GM04503 (cell line): Measurements from ENCODE around the gene SIAH3.
"Not testable (repeated sequence)": the region's sequence is repeated elsewhere in the genome, so short reads cannot be mapped to it uniquely, and the experiment has no call there.

Experiments used
- DNase-seq: peaks from one replicate; pipeline ENCODE4 v3.0.0-alpha.2; 2012; ENCODE audit warnings: low read depth

Gene SIAH3

DNA sequence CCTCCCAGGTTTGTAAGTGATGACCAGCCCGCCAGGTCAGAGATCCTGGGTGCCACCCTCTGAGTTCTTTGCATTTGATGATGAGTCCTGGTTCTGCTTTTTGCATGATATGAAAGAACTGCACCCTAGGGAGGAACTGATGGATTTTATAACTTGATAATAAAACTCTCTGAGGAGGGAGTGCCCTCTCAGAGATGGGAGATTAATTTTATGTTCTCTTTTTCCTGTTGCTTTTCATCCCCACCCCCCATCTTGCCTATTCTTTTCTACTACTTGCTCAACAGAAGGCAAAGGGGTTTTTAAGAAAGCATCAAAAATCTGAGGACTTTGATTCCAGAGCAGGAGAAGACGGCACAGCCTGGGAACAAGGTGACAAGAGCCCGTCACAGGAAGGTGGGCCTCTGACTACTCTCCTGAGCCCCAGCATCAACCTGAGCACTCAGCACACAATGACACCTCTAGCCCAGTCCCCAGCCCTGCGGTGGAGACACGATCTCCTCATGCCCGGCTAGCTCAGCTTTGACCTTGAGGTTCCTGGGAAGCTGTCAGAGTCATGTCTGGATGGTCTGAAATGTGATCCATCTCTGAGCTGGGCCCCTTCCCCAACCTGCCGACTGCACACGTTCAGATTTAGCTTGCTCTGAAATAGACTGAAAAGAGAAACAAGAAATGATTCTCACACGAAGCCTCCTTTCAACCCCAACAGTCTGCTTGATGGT lies 69.1 kb downstream of the SIAH3 start:
- DNase-seq, result no peak

DNA sequence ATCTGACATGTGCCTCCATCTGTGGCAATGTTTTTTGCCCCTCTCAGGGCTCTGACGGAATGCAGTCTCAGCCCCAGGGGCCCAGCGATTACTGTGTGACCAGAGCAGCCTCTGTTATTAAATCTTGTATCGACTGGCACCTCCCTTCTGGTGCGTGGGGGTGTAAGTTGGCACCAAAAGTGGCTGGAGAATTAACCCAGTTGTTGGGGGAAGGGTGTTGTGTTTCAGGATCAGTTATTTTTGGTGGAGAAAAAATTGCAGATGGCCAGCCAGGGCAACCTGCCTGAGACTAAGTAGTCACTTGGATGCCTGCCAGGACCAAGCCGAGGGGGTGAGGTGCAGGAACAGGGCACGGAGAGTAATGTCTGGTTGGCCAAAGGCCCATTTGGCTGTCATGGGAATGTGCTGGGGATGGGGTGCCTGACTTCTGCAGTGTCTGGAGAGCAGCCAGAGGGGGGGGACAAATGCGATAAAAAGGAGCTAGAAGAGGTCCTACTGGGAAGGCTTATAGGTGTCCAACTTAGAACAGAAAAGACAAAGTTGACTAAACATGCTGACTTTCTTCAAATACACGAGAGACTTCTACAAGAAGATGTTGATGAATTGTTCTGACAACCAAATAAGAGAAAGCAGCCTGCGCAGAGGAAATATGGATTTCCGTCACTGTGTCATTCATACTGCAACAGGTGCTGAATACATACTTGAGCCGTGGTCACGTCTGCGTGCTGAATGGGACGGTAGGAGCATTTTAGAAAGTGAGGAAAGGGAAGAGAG lies 69.8 kb downstream of the SIAH3 start:
- DNase-seq, result no peak

DNA sequence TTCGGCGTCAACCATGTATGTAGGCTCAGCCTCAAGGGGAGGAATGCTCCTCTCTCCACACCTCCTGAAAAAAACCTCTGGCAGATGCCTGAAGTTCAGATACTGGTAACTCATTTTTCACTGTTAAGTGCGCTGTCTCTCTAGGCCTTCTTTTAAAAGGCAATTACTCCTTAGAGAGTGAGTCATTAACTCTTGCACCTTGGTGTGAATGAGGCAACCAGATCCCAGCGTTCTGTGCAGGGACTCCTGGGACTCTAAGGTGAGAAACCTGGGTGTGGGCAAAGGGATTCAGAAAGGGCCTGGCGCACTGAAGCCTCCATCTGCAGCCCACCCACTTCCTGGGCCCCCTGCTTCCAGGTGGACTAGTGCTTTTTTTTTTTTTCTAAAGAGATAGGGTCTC lies 71.7 kb downstream of the SIAH3 start:
- no peak for DNase-seq

DNA sequence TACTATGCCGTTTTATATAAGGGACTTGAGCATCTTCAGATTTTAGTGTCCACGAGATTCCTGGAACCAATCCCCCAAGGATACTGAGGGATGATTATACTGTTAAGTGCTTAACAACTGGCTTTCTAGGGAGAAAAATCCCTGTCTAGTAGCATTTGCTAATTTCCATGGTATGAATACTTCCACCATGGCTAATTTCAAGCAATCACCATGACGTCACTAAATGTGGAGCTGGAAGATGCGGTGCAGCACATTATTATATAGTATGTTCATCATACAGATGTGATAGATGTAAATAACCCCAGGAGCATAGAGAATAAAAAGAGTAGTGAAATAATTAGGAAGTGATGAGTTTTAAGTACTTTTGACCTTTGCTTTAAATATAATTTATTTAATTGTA lies 72.7 kb downstream of the SIAH3 start:
- DNase-seq, result no peak

DNA sequence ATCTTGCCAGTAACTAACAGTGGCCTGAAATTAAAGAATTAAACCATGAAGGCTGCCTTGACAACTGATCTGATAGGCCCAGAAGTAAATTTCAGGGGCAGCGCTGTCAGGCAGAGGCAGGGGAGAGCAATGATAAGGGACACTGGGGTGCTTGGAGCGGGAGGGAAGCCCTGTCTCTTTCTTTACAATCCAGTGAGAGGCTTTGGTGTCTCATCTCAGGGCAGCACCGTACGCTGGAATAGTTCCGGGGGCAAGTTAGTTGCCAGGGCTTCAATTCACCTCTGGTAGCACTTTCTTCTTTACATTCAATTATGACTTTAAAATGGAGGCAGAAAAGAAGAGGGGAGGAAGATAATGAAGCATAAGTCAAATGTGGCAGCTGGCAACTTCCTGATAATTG lies 74.8 kb downstream of the SIAH3 start:
- DNase-seq, result no peak

DNA sequence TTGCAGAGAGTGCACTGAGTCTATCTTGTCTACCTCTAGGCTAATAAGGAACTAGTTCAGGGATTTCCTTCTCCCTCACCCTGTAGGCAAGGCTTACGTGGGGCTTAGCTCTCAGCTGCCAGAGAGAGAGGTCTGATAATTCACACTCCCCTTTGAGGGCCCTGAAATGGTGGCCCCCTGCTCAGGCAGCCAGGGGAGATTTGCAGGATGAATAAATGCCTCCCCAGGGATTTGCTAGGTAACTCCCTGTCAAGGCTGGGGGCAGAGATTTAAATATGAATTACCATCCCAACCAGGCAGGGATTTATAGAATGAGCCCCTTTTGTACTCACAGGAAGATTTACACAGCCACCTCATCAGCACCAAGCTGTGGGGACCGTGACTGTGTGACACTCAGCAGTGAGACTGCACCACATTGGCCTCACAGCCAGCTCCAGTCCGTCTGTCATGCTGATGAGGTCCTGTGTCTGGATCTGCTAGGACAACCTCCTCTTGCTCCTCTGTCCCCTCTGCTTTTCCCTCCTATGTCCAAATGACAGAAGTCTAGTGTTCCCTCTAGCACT lies 76.1 kb downstream of the SIAH3 start:
- DNase-seq, result no peak

DNA sequence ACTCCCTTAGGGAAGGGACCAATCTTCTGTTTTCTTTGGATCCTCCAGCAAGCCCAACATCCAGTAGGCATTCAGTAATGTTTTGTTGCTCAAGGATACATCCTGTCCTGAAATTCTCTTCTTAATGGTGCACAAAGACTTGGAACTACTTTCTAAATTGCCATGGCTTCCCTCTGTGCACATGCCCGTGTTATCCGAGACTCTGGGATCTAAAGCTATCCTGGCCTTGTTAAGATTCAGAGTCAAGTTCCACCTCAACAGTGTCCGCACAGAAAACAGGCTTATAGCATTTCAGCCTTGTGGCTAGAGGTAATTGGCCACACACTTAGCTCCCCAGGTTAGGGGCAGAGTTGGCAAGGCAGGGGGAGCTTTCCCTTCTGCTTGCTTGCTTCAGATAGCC lies 77.6 kb downstream of the SIAH3 start:
- DNase-seq, result no peak

DNA sequence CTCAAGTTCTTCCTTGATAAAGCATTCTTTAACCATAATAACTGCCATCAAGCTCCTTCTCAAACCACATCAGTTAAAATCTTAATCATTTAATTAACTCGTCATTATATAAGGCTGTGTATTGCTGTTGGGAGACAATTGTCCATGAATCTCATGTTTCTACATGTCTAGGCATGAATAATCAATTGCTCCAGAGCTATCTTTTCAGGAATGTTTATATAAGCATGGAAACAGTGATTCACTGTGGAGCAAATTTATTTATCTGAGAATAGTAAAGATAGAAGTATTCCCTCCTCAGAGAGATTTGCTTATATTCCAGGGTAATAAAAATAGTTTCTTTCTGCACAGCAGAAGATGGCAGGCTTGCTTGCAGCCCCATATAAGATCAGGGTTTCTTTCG lies 78.3 kb downstream of the SIAH3 start:
- DNase-seq, result no peak

DNA sequence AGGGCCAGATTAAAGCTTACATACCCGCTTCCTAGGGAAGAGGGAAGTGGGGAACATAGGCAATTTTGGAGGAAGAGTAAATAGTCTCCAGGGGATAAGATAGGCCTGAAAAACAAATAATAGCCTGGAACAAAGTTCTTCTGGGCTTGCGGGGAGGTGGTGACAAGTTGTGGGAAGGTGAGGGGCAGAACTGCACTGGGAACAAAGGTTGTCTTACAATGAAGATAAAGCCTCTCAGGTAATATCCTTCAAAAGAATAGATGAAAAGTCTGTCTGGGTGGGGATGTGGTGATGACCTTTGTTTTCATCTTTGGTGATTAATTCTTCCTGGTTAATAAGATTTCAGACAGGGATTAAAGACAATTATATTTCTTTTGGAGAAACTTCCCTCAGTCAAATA lies 80.7 kb downstream of the SIAH3 start:
- DNase-seq, result no peak

DNA sequence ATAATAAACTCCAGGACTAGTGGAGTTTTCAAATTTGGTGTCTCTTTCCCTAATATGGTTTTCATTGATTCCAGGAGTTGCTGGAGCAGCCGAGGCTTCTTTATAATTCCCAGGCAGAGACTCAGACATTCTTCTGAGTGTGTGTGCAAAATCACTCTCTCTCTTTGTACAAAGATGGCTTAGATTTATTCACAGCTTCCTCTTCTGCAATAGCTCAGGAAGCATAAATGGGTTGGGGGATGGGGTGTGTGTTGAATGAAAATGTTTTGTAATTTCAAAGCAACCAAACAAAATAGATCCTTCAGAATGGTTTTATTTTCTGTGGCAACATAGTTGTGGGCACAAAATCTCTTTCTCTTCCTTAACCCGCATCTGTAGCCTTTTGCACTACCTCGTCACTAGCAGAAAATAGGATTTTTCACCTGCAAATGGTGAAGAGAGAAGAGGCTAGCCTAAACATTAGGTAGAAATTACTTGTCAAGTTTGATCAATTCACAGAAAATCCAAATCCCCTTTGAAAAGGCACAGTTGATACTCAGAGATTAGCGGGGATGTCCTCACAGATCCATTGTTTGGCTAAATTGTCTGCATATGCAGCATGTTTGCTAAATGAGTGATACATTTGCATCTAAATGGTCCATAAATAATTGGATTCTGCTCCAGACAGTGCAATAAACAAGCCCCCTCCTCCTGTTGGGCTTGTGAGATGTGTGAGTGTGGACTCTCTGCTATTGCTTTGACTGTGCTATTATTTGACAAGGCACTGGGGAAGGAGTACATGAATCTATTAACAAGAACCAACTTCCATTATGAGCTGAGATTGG lies 82.7 kb downstream of the SIAH3 start:
- no peak for DNase-seq

DNA sequence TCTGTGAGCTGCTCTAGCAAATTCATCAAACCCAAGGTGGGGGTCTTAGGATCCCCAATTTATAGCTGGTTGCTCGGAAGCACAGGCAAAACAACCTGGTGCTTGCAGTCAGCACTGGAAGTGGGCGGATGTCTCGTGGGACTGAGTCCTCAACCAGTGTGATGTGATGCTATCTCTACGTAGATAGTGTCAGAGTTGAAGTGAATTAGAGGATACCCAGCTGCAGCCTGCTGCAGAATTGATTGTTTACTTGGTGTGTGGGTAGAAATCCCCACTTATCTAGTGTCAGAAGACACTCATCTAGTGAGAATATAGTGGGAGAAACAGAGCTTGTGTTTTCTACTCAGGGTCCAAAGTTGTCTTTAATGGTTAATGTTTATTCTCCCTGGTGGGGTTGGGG lies 86.1 kb downstream of the SIAH3 start:
- DNase-seq, result no peak

DNA sequence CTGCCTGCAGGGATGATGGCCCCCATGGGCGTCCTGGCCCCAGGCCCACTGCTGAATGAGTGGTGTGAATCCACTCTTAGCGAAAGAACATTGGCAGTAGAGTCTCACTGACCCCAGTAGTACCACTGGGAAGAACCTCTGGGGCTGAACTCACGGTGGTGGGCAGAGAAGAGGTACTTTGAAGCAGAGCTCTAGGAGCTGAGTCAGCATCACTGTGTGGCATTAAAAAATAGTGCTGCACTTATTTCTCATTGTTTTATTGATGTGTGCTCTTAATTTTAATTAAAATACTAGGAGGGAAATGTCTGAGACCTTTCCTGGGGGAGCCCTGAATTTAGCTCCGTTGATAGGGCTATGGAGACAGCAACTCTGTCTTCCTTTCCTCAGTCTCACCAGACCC lies 88.1 kb downstream of the SIAH3 start:
- DNase-seq, result no peak

DNA sequence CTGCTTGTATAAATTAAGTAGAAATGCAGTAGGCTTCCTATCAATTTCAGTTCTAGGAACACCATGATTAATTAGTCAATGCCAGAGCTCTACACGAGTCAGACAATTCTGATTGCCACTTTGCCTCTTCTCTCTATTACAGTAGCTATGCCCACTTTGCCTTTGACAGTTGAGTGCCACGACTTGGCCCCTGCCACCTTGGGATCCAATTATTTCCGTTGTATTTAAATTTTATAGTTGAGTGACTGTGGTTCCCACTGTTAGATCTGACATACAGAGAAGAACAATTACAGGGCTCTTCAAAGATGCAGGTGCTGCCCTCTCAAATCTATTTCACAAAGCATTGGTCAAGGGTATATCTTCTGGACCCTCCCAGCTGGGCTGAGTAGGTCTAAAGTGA lies 94.0 kb downstream of the SIAH3 start:
- DNase-seq, result not testable (repeated sequence)

DNA sequence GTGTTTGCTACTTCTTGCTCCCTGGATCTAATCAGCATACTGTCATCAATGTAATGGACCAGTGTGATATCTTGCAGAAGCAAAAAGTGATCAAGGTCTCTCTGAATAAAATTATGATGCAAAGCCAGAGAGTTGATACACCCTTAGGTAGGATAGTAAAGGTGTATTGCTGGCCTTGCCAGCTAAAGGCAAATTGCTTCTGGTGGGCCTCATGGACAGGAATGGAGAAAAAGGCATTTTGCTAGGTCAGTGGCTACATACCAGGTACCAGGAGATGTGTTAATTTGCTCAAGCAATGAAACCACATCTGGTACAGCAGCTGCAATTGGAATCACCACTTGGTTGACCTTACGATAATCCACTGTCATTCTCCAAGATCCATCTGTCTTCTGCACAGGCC lies 95.1 kb downstream of the SIAH3 start:
- not testable (repeated sequence) for DNase-seq

DNA sequence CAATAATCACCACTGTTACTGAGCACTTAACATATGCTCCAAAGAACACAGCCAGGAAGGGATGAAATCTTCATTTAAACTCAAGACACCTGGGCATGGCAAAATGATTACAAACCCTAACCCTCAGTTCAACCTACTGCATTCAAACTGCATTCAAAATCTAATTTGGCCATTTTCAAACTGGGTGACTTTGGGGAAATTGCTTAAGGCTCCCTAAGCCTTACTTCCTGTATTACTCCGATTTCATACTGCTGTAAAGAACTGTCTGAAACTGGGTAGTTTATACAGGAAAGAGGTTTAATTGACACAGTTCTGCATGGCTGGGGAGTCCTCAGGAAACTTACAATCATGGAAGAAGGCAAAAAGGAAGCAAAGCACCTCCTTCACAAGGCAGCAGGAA lies 99.0 kb downstream of the SIAH3 start:
- no peak for DNase-seq

DNA sequence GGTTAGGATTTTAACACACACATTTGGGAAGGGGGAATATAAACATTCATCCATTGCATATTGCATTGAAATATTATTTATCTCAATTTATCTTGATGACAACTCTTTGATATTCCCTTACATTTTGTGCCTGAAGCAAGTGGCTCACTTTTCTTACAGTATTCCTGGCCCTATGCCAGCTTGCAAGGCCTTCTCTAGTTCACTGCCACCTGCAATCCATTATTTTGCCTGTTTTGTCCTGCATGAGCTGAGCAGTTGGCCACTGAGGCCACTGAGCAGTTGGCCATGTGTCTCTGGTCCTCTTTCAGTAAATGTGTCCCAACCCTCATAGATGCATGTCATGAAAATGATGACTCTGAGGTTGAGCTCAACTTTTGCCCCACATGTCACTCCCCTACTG lies 99.7 kb downstream of the SIAH3 start:
- no peak for DNase-seq

DNA sequence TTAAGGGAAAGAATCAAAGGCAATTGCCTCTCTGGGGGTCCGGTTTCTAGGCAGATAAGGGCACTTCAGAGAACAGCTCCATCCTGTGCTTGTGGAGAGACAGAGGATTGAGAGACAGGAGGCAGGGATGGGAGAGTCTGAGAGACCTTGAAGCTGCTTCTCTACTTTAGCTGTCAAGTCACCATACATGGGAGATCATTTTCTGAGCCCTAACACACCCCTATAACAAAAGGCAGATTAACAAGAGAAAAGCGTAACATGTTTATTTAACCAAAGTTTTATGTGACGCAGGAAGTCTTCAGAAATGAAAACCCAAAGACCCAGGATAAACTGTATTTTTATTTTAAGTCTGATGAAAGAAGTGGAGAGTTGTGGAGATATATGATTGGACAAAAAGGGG lies 101.0 kb downstream of the SIAH3 start:
- no peak for DNase-seq

DNA sequence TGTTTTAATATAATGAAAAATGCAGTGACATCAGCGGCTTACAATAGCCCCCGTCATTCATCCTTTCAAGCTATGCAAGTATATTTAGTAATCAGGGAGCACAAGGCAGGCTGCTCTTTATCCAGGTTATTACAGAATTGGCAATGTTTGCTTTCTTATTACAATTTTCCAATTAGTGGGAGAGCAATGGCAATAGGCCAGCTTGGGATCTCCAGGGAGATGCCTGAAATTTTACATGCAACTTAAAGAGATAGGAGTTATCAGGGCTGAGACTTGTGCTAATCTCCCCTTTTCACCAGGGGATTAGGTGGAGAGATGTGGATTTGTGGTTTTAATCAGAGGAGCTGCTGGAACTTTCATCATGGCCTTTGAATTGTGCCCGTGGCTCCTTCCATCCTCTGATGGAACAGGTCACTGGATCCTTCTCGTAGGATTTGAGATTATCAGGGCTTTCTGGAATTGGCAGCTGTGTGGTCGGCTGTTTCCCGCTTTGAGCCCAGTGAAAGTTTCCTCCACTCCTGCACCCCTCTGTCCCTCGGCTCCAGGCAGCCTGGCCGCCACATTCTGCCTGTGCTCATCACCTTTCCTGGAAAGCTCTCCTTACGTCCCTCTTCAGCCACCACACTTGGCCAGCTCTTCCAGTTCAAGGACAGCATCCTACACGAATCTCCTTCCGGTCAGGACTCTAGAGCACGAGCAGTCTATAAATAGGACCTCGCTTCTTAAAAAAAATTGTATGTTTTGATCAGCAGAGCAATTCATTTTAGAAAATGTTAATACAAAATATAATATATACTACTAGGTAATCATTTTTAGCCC lies 102.4 kb downstream of the SIAH3 start:
- DNase-seq, result no peak

DNA sequence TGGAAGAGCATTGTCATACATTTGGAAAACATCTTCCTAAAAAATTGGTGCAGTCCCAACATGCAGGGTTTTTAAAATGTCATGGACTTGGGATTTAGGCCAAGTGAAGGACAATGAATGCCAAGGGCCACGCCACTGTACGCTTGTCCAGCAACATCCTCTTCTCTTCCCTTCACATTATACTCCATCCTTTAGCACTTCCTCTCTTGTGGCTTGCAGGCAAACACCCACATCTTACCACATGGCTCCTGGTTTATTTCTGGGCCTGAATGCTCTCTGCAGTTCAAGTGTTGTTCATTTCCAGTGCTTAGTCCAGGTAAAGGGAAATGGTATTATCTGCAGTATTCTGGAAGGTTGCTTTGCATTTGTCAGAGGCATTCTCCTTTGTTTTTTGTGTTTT lies 104.5 kb downstream of the SIAH3 start:
- DNase-seq, result no peak

DNA sequence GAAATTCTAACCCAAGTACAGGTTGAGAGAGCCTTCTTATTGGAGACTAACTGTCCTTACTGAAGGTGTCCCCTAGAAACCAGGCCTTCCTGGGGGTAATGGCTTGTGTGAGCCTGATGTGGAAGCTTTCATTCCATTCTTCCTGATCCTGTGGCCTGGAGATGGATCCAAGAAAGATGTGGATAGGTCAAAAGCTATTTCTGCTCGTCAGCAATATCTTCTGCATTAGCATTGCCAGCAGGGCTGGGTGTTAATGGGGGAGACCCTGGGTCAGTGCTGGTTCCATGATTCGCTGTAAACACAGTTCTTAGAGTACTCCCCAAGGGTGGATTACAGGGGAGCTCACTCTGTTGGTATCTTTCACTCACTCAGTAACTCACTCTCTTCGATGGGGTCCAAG lies 106.6 kb downstream of the SIAH3 start:
- no peak for DNase-seq

DNA sequence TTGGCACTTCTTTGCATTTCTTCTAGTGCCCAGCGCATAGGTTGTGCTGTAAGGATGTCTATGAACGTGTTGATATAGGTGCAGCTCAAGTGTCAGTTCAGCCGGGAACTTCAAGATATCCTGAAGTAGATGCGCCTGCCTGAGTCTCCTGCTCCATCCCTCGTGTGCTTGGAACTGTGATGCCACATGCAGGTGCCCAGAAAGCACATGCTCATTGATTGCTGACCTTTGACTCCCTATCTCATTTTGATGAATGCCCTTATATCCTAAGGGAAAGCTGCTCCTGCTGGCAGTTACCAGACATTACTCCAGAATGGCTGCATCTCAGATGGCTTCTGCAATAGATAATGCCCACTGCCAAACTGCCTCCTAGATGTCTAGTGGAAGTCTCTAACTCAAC lies 108.6 kb downstream of the SIAH3 start:
- no peak for DNase-seq

DNA sequence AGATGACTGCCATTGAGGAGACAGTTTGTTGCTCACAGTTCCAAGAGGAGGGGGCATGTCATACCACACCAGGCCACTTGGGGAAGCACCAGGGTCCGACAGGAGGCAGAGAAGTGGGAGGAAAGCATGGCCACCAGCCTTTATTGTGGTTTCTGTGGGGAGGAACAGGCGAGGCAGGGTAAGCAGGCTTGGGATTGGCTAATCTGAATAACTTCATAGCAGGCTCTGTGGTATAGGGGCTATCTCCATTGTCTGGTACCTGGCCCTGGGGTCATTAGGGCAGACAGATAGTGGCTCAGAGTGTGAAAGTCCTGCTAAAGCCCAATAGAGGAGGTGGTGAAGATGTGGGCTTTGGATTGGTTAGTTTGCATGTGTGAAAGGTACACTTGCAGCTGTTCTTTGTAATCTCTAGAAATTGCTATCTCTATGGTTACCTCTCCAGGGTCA lies 114.0 kb downstream of the SIAH3 start:
- DNase-seq, result no peak
